Muscle layer of duodenum (tissue), 2 donors: Measurements from ENCODE around the gene EMC9.
A peak's percentile ranks its signal among the peaks of the same experiment; 100 is the strongest.

ENCODE experiments used
- H3K27ac ChIP-seq: one replicate; pipeline ENCODE4 v1.7.0; 2013; ENCODE audit warnings: mild to moderate bottlenecking, low read length
- H3K27me3 ChIP-seq: one replicate; pipeline ENCODE4 v1.7.0; 2013; ENCODE audit warnings: low read depth, mild to moderate bottlenecking, control low read depth, low read length
- H3K36me3 ChIP-seq, 2 donors: one replicate each; pipeline ENCODE4 v1.7.0; 2013; ENCODE audit warnings: low read length in 2 of 2, control low read depth in 1 of 2, mild to moderate bottlenecking in 1 of 2; ENCODE audit not compliant: insufficient read depth in 2 of 2, control insufficient read depth in 1 of 2
- H3K4me1 ChIP-seq, 2 donors: one replicate each; pipeline ENCODE4 v1.7.0; 2013; ENCODE audit warnings: low read length in 2 of 2, mild to moderate bottlenecking in 2 of 2, control low read depth in 1 of 2, moderate library complexity in 1 of 2; ENCODE audit not compliant: insufficient read depth in 2 of 2, control insufficient read depth in 1 of 2
- H3K4me3 ChIP-seq, 2 donors: one replicate each; pipeline ENCODE4 v1.7.0; 2013; ENCODE audit warnings: low read length in 2 of 2, low read depth in 1 of 2, mild to moderate bottlenecking in 1 of 2
- H3K9me3 ChIP-seq, 2 donors: one replicate each; pipeline ENCODE4 v1.7.0; 2013; ENCODE audit warnings: low read length in 2 of 2, control low read depth in 1 of 2, mild to moderate bottlenecking in 1 of 2; ENCODE audit not compliant: control insufficient read depth in 1 of 2
- donor health status: healthy.

The EMC9 gene

DNA sequence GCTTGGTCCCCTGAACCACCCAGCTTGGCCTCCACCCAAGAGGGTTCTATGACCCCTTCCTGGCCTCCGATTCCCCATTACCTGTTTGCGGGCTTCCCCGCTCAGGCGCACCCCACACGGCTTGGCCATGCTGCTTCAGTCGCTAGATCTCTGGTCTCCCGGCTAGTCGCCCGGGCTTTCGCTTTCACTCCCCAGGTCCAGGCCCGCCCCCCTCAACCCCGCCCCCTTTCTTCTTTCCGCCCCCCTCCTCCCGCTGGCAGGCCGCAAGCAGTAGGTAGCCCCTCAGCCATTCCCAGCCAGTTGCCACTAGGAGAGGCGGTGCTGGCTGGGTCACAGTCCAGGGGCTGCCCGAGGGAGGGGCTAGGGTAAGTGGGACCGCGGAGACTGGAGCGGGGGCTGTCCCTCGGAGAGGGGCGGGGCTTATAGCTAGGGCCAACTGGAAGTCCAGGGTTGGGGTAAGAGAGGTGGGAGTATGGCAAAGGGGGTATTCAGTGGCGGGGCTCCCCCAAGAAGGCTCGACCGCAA lies 5.1 kb upstream of the EMC9 start, which contains the start of gene PSME2:
Gene PSME2, minus strand, starts transcription at position 158 of the 525 bp plus-strand sequence. Its CDS starts 29 bp downstream, at position 129.
- Histone ChIP-seq H3K4me1 (peaks cover 16 to 37% of the 10 kb centered on the region in 2 donors), H3K27me3 (no peaks in the 10 kb centered on the region)

DNA sequence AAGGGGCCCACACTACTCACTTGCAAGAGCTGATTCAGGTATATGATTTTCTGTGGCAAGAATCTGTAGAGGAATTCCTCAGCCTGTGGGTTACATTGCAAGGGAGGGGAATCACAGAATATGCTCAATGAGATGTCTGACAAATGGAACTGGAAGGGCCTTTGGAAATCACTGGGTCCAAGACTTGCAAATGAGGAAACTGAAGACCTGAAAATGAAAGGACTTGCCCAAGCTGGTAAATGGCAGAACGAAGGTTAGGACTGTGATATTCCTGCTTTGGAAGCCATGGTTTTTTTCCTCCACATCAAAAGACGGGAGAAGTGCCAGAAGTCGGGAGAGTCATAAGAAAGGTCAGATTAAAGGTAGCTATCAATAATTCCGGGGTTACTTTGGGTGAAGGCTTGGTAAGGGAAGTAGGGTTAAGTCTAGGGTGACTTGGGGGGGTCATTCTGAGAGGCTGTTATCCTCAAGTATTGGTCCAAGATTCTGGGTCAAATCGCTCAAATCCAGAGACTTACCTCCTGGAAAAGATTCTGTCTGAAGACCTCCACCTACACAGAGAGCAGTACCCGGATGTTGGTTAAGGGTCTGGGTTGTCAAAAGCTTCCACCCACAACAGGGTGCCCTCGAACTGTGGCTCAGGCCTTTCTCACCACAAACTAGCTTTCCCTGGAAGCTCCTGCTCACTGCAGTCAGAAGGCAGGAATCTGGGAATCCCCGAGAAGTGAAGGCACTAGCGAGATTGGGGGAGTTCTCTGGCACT lies 4.5 kb upstream of the EMC9 start:
- no peaks in the 10 kb centered on the region for H3K9me3 ChIP-seq
- H3K4me1 ChIP-seq = peaks cover 16 to 37% of the 10 kb centered on the region in 2 donors
- no peaks in the 10 kb centered on the region for H3K27me3 ChIP-seq
- peaks cover 21 to 28% of the 10 kb centered on the region in 2 donors for H3K36me3 ChIP-seq
- H3K27ac ChIP-seq = peak overlapping the region; percentile 90
- H3K4me3 ChIP-seq = peak overlapping the region; percentile 80 to 94

More for the DNA sequence above, 5.1 kb upstream of the EMC9 start, which contains the start of gene PSME2:
- Histone ChIP-seq H3K27ac (peak within 1 kb of the TSS; percentile 90), H3K36me3 (peaks cover 27 to 34% of the 10 kb centered on the region in 2 donors), H3K4me3 (peak within 1 kb of the TSS; percentile 80 to 94), H3K9me3 (no peaks in the 10 kb centered on the region)

- H3K9me3 ChIP-seq = no peaks in the 10 kb centered on the region
- H3K27ac ChIP-seq = peak overlapping the region; percentile 90
- peaks cover 16 to 43% of the 10 kb centered on the region in 2 donors for H3K4me1 ChIP-seq
- H3K4me3 ChIP-seq = peak overlapping the region; percentile 80 to 94
- H3K27me3 ChIP-seq = no peaks in the 10 kb centered on the region
- peaks cover 14 to 21% of the 10 kb centered on the region in 2 donors for H3K36me3 ChIP-seq
Measured at GRCh38 chr14:24145219-24145618, 3.8 kb upstream of the EMC9 start.

GRCh38 chr14:24144451-24144850 lies 3.1 kb upstream of the EMC9 start:
- Histone ChIP-seq H3K4me3 (no peak overlapping the region), H3K9me3 (no peaks in the 10 kb centered on the region), H3K27ac (peak overlapping the region; percentile 21), H3K4me1 (peaks cover 16 to 47% of the 10 kb centered on the region in 2 donors), H3K36me3 (peaks cover 7 to 16% of the 10 kb centered on the region in 2 donors), H3K27me3 (no peaks in the 10 kb centered on the region)

DNA sequence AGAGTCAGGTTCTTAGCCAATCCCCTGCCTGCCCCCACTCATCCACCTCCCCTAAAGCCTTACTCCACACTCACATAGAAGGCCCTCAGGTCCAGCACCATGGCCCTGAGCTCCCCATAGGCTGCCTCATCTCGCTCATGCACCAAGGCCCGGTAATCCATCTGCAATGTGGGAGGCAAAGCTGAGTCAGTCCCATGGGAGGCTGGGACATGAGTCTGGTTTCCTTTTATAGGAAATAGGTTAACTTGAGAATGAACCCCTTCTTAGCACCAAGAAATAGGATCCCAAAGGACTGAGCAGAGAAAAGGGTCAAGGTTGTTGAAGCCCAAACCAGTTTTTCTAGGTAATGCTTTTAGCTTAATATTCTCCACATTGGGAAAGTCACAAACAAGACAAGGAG lies 2.1 kb upstream of the EMC9 start:
- Histone ChIP-seq H3K4me1 (peaks cover 14 to 47% of the 10 kb centered on the region in 2 donors), H3K27ac (no peak overlapping the region), H3K4me3 (no peak overlapping the region), H3K27me3 (no peaks in the 10 kb centered on the region), H3K9me3 (no peaks in the 10 kb centered on the region), H3K36me3 (peaks cover 14 to 23% of the 10 kb centered on the region in 2 donors)

DNA sequence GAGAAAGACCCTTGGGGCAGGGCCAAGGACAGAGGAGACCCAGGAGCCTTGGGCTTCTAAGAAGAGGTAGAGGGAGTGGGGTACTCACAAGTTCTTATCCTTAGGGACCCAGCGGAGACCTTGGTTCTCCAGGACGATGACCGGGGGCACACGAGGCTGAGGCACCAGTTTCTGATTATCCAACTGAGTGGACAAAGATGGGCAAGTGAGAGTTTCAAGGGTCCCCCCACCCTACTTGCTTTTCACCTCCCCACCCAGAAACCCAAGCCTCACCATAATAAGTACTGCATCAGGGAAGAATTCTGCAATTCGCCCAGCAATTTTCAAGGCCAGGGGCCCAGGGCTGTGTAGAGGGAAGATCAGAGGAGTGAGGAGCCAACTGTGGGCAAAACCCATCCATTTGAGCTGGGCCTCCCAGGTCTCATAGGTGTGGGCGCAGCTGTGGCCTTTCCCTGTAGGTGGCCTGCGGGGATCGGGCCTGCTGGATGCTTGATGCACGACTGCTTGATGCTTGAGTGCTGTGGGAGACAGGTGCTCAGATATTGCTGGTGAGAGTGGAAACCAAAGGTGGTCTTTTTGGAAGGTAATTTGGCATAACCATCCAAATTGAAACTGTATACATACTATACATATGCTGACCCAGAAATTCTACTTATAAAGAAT lies 2.0 kb downstream of the EMC9 start:
- H3K9me3 ChIP-seq = no peaks in the 10 kb centered on the region
- no peak overlapping the region for H3K27ac ChIP-seq
- peaks cover 14 to 49% of the 10 kb centered on the region in 2 donors for H3K4me1 ChIP-seq
- peak overlapping the region in 1 of 2 donors; percentile 3 for H3K4me3 ChIP-seq
- no peaks in the 10 kb centered on the region for H3K27me3 ChIP-seq
- peaks cover 20 to 34% of the 10 kb centered on the region in 2 donors for H3K36me3 ChIP-seq

- no peak overlapping the region for H3K27ac ChIP-seq
- peaks cover 20 to 27% of the 10 kb centered on the region in 2 donors for H3K36me3 ChIP-seq
- H3K4me3 ChIP-seq = no peak overlapping the region
- no peaks in the 10 kb centered on the region for H3K27me3 ChIP-seq
- H3K4me1 ChIP-seq = peaks cover 14 to 49% of the 10 kb centered on the region in 2 donors
- H3K9me3 ChIP-seq = no peaks in the 10 kb centered on the region
Measured at GRCh38 chr14:24138396-24139271, 2.8 kb downstream of the EMC9 start.

DNA sequence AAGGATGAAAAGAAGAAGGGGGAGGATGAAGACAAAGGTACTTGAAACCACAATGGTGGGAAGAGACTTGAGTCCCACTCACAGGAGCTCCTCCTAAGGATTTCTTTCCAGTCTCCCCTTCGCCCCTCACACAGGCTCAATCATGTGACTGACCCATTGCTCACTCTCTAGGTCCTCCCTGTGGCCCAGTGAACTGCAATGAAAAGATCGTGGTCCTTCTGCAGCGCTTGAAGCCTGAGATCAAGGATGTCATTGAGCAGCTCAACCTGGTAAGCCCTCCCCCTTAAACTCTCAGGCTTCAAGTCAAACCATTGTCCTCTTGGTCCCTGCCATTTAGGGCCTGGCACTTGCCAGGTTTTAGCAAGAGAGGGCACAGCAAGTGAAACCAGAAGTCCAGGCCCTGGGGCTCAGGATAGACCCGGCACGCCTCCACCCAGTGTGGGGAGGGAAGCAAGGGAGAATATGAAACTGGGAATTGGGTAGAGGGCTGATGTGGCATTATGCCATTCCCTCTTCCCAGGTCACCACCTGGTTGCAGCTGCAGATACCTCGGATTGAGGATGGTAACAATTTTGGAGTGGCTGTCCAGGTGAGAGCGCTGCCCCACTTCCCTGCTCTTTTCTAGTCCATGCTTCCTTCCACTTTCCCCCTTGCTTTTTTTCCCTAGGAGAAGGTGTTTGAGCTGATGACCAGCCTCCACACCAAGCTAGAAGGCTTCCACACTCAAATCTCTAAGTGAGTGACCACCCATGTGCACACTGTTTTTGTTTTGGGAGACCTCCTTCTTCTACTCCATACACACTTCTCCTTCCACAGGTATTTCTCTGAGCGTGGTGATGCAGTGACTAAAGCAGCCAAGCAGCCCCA lies 3.6 kb downstream of the EMC9 start:
- peaks cover 14 to 49% of the 10 kb centered on the region in 2 donors for H3K4me1 ChIP-seq
- H3K27ac ChIP-seq = no peak overlapping the region

GRCh38 chr14:24136684-24137528 lies 4.5 kb downstream of the EMC9 start:
- H3K27ac ChIP-seq = peak overlapping the region; percentile 81
- peaks cover 20 to 22% of the 10 kb centered on the region in 2 donors for H3K36me3 ChIP-seq
- H3K27me3 ChIP-seq = no peaks in the 10 kb centered on the region
- no peaks in the 10 kb centered on the region for H3K9me3 ChIP-seq
- peaks cover 14 to 44% of the 10 kb centered on the region in 2 donors for H3K4me1 ChIP-seq
- H3K4me3 ChIP-seq = peak overlapping the region; percentile 63 to 96

More for the DNA sequence above, 3.6 kb downstream of the EMC9 start:
- no peaks in the 10 kb centered on the region for H3K9me3 ChIP-seq
- H3K36me3 ChIP-seq = peaks cover 20 to 22% of the 10 kb centered on the region in 2 donors
- H3K4me3 ChIP-seq = peak overlapping the region in 1 of 2 donors; percentile 63
- H3K27me3 ChIP-seq = no peaks in the 10 kb centered on the region
